ENCODE data around the gene KRT82. TPM values are rescaled to one million over a fixed set of nuclear protein-coding genes. Genes with fewer than 3 reads are reported as not detected.

KRT82 gene
- total and polyA plus RNA-seq, 2 of the 8 experiments (the other 6 are each of a cell fraction or from before 2014, with no cell fraction given) = not detected

DNA sequence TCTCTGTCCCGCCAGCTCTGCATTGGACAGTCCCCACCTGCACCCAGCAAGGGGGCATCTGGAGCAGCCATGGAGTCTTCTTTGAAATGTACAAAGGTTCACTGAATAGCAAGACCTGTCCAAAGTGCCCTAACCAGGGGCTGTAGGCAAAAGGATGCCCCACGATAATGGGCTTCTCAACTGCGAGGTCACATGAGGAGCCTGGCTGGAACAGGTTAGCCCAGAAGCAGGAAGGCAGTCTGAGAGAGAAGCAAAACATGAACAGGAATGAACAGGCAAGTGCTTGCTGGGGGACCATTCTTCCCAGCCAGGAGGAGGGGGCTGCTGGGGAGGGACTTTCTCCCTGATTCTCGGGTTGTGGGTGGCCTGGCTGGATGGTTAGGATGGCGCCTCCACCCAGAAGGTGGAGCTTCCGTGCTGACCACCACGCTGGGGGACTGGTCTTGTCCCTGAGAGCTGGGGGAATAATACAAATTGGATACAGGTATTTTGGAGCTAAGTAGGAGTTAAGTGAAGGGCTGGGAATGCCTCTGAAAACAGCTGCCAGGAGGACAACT lies 46.0 kb downstream of the KRT82 start (continued):
- TF ChIP-seq, protein P1, sequence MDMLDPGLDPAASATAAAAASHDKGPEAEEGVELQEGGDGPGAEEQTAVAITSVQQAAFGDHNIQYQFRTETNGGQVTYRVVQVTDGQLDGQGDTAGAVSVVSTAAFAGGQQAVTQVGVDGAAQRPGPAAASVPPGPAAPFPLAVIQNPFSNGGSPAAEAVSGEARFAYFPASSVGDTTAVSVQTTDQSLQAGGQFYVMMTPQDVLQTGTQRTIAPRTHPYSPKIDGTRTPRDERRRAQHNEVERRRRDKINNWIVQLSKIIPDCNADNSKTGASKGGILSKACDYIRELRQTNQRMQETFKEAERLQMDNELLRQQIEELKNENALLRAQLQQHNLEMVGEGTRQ (IDR thresholded peaks at IDR 0.05; ENCODE audit: low read length) = no peak
